ENCODE data around the gene DGKG. TPM values are rescaled to one million over a fixed set of nuclear protein-coding genes. Genes with fewer than 3 reads are reported as not detected.

The DGKG gene
- total RNA-seq, 1 donor from 2014 or later = 4.7 TPM

DNA sequence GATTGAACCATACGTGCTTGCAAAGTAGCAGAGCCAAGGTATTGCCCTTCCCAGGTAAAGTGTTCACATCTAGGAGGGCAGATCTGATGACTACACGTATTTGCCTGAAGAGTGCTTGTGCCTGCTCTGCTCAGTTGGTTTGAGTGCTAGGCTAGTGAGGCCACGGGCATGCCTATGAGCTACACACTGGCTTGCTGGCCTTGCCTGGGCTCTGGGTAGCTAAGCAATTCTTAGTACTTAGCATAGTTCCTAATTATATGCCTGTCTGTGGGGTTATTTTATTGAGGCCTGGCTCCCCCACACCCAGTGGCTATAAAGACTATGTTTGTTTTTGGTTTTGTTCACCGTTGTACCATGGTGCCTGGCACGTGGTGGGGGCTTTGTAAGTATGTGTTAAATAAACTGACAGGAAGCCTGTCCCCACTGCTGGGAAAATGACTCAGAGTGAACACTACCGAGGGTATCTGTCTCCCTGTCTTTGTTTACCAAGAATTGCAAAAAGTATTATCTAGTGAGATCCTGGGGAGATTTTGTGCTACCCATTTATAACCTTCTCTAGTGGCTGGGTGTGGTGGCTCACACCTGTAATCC is 181.0 kb downstream of the DGKG start:
- H3K36me3 ChIP-seq = no peaks in the 10 kb centered on the region
- no peak overlapping the region for H3K27ac ChIP-seq
- no peak overlapping the region for H3K4me3 ChIP-seq
- ATAC-seq (peak; percentile 41), DNase-seq (no peak)
- H3K27me3 ChIP-seq = no peaks in the 10 kb centered on the region
- intact Hi-C loops (cut with DNase I) = no loop called here
- H3K9me3 ChIP-seq = no peaks in the 10 kb centered on the region
- no peaks in the 10 kb centered on the region for H3K4me1 ChIP-seq
- TF ChIP-seq, protein P1, sequence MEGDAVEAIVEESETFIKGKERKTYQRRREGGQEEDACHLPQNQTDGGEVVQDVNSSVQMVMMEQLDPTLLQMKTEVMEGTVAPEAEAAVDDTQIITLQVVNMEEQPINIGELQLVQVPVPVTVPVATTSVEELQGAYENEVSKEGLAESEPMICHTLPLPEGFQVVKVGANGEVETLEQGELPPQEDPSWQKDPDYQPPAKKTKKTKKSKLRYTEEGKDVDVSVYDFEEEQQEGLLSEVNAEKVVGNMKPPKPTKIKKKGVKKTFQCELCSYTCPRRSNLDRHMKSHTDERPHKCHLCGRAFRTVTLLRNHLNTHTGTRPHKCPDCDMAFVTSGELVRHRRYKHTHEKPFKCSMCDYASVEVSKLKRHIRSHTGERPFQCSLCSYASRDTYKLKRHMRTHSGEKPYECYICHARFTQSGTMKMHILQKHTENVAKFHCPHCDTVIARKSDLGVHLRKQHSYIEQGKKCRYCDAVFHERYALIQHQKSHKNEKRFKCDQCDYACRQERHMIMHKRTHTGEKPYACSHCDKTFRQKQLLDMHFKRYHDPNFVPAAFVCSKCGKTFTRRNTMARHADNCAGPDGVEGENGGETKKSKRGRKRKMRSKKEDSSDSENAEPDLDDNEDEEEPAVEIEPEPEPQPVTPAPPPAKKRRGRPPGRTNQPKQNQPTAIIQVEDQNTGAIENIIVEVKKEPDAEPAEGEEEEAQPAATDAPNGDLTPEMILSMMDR (IDR thresholded peaks at IDR 0.05) = no peak

DNA sequence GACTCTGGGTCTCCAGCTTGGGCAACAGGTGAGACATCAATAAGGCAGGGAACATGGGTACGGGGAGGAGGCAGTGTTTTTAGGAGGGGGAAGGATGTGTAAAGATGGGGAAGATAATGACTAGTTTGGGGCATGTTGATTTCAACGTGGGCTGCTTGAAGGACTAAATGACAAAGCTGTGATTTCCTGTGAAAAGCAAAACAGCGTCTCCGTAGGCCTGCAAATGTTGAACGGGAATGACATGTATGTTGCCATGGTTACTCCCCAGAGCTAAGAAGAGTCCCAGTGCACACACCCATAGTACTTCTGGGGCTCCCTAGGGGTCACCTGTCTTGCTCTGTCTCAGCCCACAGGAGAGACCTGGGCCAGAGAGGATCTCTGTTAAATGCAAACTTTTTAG is 181.9 kb downstream of the DGKG start:
- TF ChIP-seq, protein P1 (IDR thresholded peaks at IDR 0.05) = no peak
- no peaks in the 10 kb centered on the region for H3K9me3 ChIP-seq
- ATAC-seq (no peak), DNase-seq (no peak)
- no peak overlapping the region for H3K4me3 ChIP-seq
- H3K27ac ChIP-seq = no peak overlapping the region
- no peaks in the 10 kb centered on the region for H3K36me3 ChIP-seq
- no peaks in the 10 kb centered on the region for H3K27me3 ChIP-seq
- intact Hi-C loops (cut with DNase I) = no loop called here
- H3K4me1 ChIP-seq = no peaks in the 10 kb centered on the region

DNA sequence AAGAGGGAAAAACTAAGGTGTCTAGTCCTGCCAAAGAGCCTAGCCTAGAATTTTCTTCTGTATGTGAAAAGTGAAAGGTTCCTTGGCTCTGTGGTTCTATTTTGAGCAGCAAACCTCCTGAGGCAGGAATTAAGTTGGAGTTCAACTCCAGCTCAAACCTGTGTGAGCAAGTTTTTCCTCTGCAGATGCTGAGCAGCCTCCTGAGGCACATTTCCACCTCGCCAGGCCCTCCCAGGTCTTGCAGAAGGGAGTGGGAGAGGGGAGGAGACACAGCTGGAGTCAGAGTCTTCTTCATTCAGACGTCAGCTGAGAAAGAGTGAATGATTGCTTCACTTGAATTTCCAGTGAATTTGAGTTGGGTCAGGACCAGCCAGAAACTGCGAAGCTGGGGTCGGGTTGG is 183.6 kb downstream of the DGKG start:
- H3K4me3 ChIP-seq = no peak overlapping the region
- no peaks in the 10 kb centered on the region for H3K9me3 ChIP-seq
- no peak overlapping the region for H3K27ac ChIP-seq
- intact Hi-C loops (cut with DNase I) = no loop called here
- no peaks in the 10 kb centered on the region for H3K27me3 ChIP-seq
- TF ChIP-seq, protein P1 (IDR thresholded peaks at IDR 0.05) = no peak
- no peaks in the 10 kb centered on the region for H3K36me3 ChIP-seq
- H3K4me1 ChIP-seq = no peaks in the 10 kb centered on the region
- ATAC-seq = no peak
- DNase-seq = no peak

DNA sequence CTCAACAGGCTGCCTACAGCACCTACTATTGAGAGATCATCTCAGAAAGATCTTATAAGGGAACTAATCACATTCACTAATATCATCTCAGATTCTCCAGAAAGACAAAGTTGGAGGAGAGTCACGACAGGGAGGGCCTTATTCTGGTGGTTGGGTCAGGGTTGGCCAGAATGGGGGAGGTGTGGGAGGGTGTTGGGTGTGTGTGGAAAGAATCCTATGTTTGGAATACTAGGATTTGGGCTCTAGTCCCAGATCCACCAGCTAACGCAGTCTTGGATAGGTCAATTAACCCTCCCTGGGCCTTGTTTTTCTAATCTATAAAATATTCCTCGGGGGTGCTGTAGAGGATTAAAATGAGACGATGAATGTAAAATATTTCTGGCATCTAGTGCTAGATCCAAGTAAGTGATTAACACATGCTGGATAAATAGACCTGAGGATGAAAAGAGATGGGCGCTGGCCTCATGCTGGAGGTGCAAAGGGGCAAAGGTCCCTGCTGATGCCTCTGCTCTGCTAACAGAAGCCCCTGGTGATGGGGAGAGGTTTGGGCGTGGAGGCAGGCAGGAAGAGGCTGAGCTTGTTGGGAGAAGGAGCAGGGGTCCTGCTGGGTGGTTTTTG is 185.6 kb downstream of the DGKG start:
- Histone ChIP-seq H3K27me3 (no peaks in the 10 kb centered on the region), H3K4me1 (no peaks in the 10 kb centered on the region), H3K4me3 (no peak overlapping the region), H3K36me3 (no peaks in the 10 kb centered on the region), H3K9me3 (no peaks in the 10 kb centered on the region), H3K27ac (no peak overlapping the region)
- DNase-seq (no peak), ATAC-seq (no peak)
- TF ChIP-seq, protein P1 (IDR thresholded peaks at IDR 0.05) = no peak
- intact Hi-C loops (cut with DNase I) = no loop called here

DNA sequence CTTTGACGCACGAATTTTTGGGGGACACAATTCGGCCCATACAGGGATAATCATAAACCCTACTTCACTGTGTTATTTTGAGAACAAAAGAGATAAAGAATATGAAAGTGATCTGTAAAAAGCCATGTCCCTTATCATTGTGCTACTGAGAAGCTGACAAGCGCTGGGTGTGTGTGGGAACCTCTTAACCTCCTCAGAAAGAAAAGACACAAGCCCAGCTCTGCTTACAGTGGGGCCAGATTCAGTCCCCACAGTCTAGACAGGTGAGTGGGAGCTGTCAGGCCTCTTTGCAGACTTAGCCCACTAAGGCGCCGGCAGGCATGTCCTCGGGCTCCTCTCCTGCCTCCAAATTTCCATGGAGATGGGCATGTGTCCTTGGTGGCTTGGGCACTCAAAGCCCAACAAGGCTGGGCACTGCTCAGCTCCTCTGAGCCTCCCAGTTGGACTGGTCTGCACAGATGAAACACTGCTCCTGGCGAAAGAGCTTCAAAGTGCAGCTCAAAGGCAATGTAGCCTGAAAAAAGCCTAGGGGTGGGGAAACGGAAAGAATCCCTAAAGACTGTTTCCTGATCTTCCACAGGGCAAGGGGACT is 188.7 kb downstream of the DGKG start:
- Histone ChIP-seq H3K4me1 (no peaks in the 10 kb centered on the region), H3K27me3 (no peaks in the 10 kb centered on the region), H3K4me3 (no peak overlapping the region), H3K27ac (no peak overlapping the region), H3K36me3 (no peaks in the 10 kb centered on the region), H3K9me3 (no peaks in the 10 kb centered on the region)
- intact Hi-C loops (cut with DNase I) = no loop called here
- DNase-seq (no peak), ATAC-seq (no peak)
- TF ChIP-seq, protein P1 (IDR thresholded peaks at IDR 0.05) = no peak
